SK-N-SH treated with all-trans-retinoic acid at 6 μM for 48 hours (cell line): ENCODE measurements around the gene STARD9.

Source experiments
- ATAC-seq: fragments of 200-7000 bp; cut with Tn5 transposase; 3 replicates; pipeline ENCODE4 v1.9.1; 2020; ENCODE audit warnings: mild to moderate bottlenecking, moderate library complexity
- ARNTL ChIP-seq: fragments of 450-650 bp; formaldehyde crosslinking; IDR thresholded peaks from 2 replicates; pipeline ENCODE4 v1.5.0; 2020; ENCODE audit warnings: low read depth, mild to moderate bottlenecking, moderate library complexity, borderline replicate concordance
- BACH2 ChIP-seq: fragments of 250-450 bp; sonication (Bioruptor Pico); IDR thresholded peaks from 2 replicates; pipeline ENCODE4 v1.9.0; 2021; ENCODE audit warnings: mild to moderate bottlenecking, borderline replicate concordance
- CREB5 ChIP-seq: fragments of 250-450 bp; sonication (Bioruptor Pico); IDR thresholded peaks from 2 replicates; pipeline ENCODE4 v1.5.1; 2020; ENCODE audit warnings: low read depth, mild to moderate bottlenecking, moderate library complexity
- CSDC2 ChIP-seq: fragments of 250-450 bp; sonication (Bioruptor Pico); IDR thresholded peaks from 2 replicates; pipeline ENCODE4 v1.5.0; 2020; ENCODE audit warnings: mild to moderate bottlenecking, moderate library complexity
- ESRRG ChIP-seq: fragments of 250-450 bp; sonication (Bioruptor Pico); IDR thresholded peaks from 2 replicates; pipeline ENCODE4 v1.6.1; 2021; ENCODE audit warnings: mild to moderate bottlenecking
- GLIS3 ChIP-seq: fragments of 250-450 bp; sonication (Bioruptor Pico); IDR thresholded peaks from 2 replicates; pipeline ENCODE4 v1.5.0; 2020; ENCODE audit warnings: mild to moderate bottlenecking, moderate library complexity
- ISL1 ChIP-seq: fragments of 250-450 bp; sonication (Bioruptor Pico); IDR thresholded peaks from 2 replicates; pipeline ENCODE4 v2.1.2; 2022; ENCODE audit warnings: mild to moderate bottlenecking, moderate library complexity
- OSR1 ChIP-seq: fragments of 250-450 bp; sonication (Bioruptor Pico); IDR thresholded peaks from 2 replicates; pipeline ENCODE4 v1.8.0; 2022; ENCODE audit warnings: moderate library complexity, mild to moderate bottlenecking, inconsistent platforms
- POU6F1 ChIP-seq: fragments of 250-450 bp; sonication (Bioruptor Pico); IDR thresholded peaks from 2 replicates; pipeline ENCODE4 v1.8.0; 2021; ENCODE audit warnings: low read depth, mild to moderate bottlenecking, moderate library complexity, borderline replicate concordance
- PPARA ChIP-seq: fragments of 250-450 bp; sonication (Bioruptor Pico); IDR thresholded peaks from 2 replicates; pipeline ENCODE4 v1.5.0; 2020; ENCODE audit warnings: mild to moderate bottlenecking, borderline replicate concordance
- RARB ChIP-seq: fragments of 250-450 bp; sonication (Bioruptor Pico); IDR thresholded peaks from 2 replicates; pipeline ENCODE4 v1.8.0; 2021; ENCODE audit warnings: mild to moderate bottlenecking, moderate library complexity
- SNAI2 ChIP-seq: fragments of 250-450 bp; sonication (Bioruptor Pico); IDR thresholded peaks from 2 replicates; pipeline ENCODE4 v1.5.0; 2020; ENCODE audit warnings: mild to moderate bottlenecking, moderate library complexity
- TCF4 ChIP-seq: fragments of 250-450 bp; sonication (Bioruptor Pico); IDR thresholded peaks from 2 replicates; pipeline ENCODE4 v1.8.0; 2021; ENCODE audit warnings: mild to moderate bottlenecking, moderate library complexity, borderline replicate concordance
- TOX ChIP-seq: fragments of 250-450 bp; sonication (Bioruptor Pico); IDR thresholded peaks from 2 replicates; pipeline ENCODE4 v1.8.0; 2021; ENCODE audit warnings: mild to moderate bottlenecking, moderate library complexity, borderline replicate concordance
- TSHZ2 ChIP-seq: fragments of 250-450 bp; sonication (Bioruptor Pico); IDR thresholded peaks from 2 replicates; pipeline ENCODE4 v1.5.0; 2020; ENCODE audit warnings: mild to moderate bottlenecking, moderate library complexity
- ZC3H10 ChIP-seq: fragments of 250-450 bp; sonication (Bioruptor Pico); IDR thresholded peaks from 2 replicates; pipeline ENCODE4 v1.5.1; 2021; ENCODE audit warnings: mild to moderate bottlenecking, moderate library complexity
- ZFP3 ChIP-seq: fragments of 250-450 bp; sonication (Bioruptor Pico); IDR thresholded peaks from 2 replicates; pipeline ENCODE4 v1.5.0; 2020; ENCODE audit warnings: mild to moderate bottlenecking, moderate library complexity
- ZFP30 ChIP-seq: fragments of 450-650 bp; formaldehyde crosslinking; IDR thresholded peaks from 2 replicates; pipeline ENCODE4 v1.5.0; 2022; ENCODE audit warnings: mild to moderate bottlenecking, moderate library complexity
- ZNF565 ChIP-seq: fragments of 450-650 bp; formaldehyde crosslinking; conservative IDR thresholded peaks from 2 replicates; pipeline ENCODE4 v1.5.0; 2020; ENCODE audit warnings: low read depth, mild to moderate bottlenecking, moderate library complexity
- ZNF70 ChIP-seq: fragments of 450-650 bp; formaldehyde crosslinking; IDR thresholded peaks from 2 replicates; pipeline ENCODE4 v1.5.0; 2020; ENCODE audit warnings: mild to moderate bottlenecking, moderate library complexity
- ZNF8 ChIP-seq: fragments of 450-650 bp; formaldehyde crosslinking; IDR thresholded peaks from 2 replicates; pipeline ENCODE4 v1.5.0; 2020; ENCODE audit warnings: mild to moderate bottlenecking, moderate library complexity
- TF ChIP-seq, protein P1 (sequence below): fragments of 250-450 bp; sonication (Bioruptor Pico); IDR thresholded peaks from 2 replicates; pipeline ENCODE4 v1.5.1; 2021; ENCODE audit warnings: mild to moderate bottlenecking, moderate library complexity
- TF ChIP-seq, protein P2 (sequence below): fragments of 250-450 bp; sonication (Bioruptor Pico); IDR thresholded peaks from 2 replicates; pipeline ENCODE4 v1.8.0; 2020; ENCODE audit warnings: mild to moderate bottlenecking, moderate library complexity, borderline replicate concordance

STARD9 gene

GRCh38 chr15:42672444-42672843 lies 97.0 kb downstream of the STARD9 start:
- no peak for TF ChIP-seq SNAI2 (CRISPR knock-in tag)
- no peak for TF ChIP-seq TCF4 (CRISPR knock-in tag)
- TF ChIP-seq RARB (CRISPR knock-in tag) = no peak
- TF ChIP-seq CSDC2 (CRISPR knock-in tag) = no peak
- no peak for TF ChIP-seq ZFP30 (CRISPR knock-in tag)
- TF ChIP-seq, protein P1, sequence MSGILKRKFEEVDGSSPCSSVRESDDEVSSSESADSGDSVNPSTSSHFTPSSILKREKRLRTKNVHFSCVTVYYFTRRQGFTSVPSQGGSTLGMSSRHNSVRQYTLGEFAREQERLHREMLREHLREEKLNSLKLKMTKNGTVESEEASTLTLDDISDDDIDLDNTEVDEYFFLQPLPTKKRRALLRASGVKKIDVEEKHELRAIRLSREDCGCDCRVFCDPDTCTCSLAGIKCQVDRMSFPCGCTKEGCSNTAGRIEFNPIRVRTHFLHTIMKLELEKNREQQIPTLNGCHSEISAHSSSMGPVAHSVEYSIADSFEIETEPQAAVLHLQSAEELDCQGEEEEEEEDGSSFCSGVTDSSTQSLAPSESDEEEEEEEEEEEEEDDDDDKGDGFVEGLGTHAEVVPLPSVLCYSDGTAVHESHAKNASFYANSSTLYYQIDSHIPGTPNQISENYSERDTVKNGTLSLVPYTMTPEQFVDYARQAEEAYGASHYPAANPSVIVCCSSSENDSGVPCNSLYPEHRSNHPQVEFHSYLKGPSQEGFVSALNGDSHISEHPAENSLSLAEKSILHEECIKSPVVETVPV (CRISPR knock-in tag) = no peak
- no peak for TF ChIP-seq CREB5 (CRISPR knock-in tag)
- no peak for TF ChIP-seq OSR1 (CRISPR knock-in tag)
- TF ChIP-seq ZNF565 = no peak
- TF ChIP-seq ZFP3 (CRISPR knock-in tag) = no peak
- no peak for TF ChIP-seq ESRRG (CRISPR knock-in tag)
- no peak for TF ChIP-seq PPARA (CRISPR knock-in tag)
- no peak for TF ChIP-seq TOX (CRISPR knock-in tag)
- no peak for TF ChIP-seq ZNF70 (CRISPR knock-in tag)
- ATAC-seq = no peak

GRCh38 chr15:42674472-42674871 lies 99.1 kb downstream of the STARD9 start:
- TF ChIP-seq TOX (CRISPR knock-in tag) (no peak), ZC3H10 (no peak), BACH2 (CRISPR knock-in tag) (no peak), TSHZ2 (CRISPR knock-in tag) (no peak), TCF4 (CRISPR knock-in tag) (no peak), PPARA (CRISPR knock-in tag) (no peak), ZNF565 (no peak), RARB (CRISPR knock-in tag) (no peak), CREB5 (CRISPR knock-in tag) (no peak), GLIS3 (CRISPR knock-in tag) (no peak), SNAI2 (CRISPR knock-in tag) (no peak), ARNTL (CRISPR knock-in tag) (no peak), OSR1 (CRISPR knock-in tag) (no peak), POU6F1 (CRISPR knock-in tag) (no peak), ZFP30 (CRISPR knock-in tag) (no peak), ISL1 (no peak), ZNF8 (no peak)
- TF ChIP-seq, protein P2, sequence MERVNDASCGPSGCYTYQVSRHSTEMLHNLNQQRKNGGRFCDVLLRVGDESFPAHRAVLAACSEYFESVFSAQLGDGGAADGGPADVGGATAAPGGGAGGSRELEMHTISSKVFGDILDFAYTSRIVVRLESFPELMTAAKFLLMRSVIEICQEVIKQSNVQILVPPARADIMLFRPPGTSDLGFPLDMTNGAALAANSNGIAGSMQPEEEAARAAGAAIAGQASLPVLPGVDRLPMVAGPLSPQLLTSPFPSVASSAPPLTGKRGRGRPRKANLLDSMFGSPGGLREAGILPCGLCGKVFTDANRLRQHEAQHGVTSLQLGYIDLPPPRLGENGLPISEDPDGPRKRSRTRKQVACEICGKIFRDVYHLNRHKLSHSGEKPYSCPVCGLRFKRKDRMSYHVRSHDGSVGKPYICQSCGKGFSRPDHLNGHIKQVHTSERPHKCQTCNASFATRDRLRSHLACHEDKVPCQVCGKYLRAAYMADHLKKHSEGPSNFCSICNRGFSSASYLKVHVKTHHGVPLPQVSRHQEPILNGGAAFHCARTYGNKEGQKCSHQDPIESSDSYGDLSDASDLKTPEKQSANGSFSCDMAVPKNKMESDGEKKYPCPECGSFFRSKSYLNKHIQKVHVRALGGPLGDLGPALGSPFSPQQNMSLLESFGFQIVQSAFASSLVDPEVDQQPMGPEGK (CRISPR knock-in tag) = no peak
- ATAC-seq = no peak
